SK-N-MC (cell line): ENCODE measurements around the gene BSDC1.

ENCODE experiments used
- EZH2 ChIP-seq: fragments of 200-600 bp; sonication (generic); IDR thresholded peaks from one replicate; pipeline ENCODE4 v1.6.1; 2017; ENCODE audit warnings: antibody characterized with exemption
- FOXP2 ChIP-seq: optimal IDR thresholded peaks from 2 replicates; pipeline ENCODE3; 2011; ENCODE audit warnings: mild to moderate bottlenecking, moderate library complexity; ENCODE audit not compliant: insufficient read depth; ENCODE audit errors: extremely low read length, control extremely low read depth
- POLR2AphosphoS5 ChIP-seq: IDR thresholded peaks from 2 replicates; pipeline ENCODE4 v1.6.1; 2012; ENCODE audit warnings: mild to moderate bottlenecking, low read depth, low read length, borderline replicate concordance

DNA sequence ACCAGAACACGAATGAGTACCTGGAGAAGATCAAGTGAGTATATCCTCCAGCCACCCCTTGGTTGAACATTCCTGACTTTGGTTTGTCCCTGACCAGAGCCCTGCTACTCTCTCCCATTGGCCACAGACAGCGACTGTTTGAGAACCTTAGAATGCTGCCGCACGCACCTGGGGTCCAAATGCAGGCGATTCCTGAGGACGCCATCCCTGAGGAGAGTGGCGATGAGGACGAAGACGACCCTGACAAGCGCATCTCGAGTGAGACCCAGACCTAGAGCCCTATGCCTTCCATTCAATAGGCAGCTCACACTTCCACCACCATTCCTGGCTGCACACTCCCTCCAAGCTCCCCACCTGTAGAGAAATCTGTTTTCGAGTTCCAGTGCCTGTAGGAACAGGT, 62.7 kb downstream of the BSDC1 start:
- TF ChIP-seq EZH2: no peak
- TF ChIP-seq POLR2AphosphoS5: peak; percentile 45; the same call in 1 of the 2 replicates
- no peak for TF ChIP-seq FOXP2
